ENCODE data around the gene CHAD. TPM values are rescaled to one million over a fixed set of nuclear protein-coding genes. Genes with fewer than 3 reads are reported as not detected.
"Not testable (repeated sequence)": the region's sequence is repeated elsewhere in the genome, so short reads cannot be mapped to it uniquely, and the experiment has no call there.

The CHAD gene
- total RNA-seq, 1 experiment from 2014 or later: not detected

DNA sequence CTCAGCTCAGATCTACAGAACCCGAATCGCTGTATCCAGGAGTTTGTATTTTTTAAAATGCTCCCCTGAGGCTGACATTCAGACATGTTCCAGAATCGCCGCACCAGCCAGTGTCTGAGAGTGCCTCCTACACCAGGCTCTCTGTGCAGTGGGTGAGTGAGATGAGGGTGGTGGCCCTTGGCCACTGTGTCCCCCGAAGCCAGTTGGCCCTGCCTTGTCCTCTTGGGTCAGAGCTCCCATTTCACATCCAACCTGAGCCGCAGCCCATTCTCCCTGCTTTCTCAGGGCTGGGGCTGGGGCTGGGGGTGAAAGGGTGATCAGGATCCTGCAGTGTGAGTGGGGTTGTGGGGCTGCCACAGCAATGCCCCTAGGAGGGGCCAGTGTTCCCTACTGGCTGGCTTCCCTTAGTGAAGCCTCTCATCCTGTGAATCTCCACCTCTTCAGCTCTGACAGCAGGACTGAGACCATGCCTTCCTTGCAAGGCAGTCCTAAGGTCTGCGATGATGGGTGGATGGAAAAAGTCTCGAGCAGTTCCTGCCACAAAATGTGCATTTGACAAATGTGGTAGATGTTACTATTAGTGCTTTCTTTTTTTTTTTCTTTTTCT, 26.6 kb upstream of the CHAD start:
- DNase-seq (ENCODE audit: low spot score): no peak

DNA sequence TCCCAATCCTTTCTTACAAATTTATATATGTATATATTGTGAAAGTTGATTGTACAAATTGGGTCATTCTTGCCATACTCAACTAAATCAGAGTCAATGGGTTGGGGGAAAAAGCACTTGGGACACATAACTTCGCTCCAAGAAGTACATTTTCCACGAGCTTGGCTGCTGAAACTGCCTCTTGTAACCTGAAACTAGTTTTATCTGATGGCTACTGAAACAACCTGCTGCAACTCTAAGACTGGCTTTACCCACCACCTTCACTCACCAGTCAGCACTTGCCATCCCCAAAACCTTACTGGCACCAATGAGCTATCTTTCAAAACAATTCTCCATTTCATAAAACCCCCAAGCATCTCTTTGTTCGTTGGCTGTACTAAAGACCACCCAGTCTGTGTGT, 25.1 kb upstream of the CHAD start:
- DNase-seq (ENCODE audit: low spot score): no peak

DNA sequence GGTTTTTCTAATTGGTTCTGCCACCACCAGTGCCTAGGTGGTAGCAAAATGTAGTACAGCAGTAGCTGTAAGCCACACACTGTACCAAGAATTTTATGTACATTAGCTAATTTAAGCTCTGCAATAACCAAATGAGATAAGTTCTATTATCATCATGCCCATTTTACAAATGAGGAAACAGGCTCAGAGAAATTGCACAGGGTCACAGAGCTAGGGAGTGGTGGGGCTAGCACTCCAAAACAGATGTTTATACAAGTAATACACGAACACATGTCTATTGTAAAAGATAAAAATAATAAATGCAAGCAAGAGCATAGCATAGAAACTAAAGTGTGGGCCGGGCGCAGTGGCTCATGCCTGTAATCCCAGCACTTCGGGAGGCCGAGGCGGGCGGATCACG, 23.5 kb upstream of the CHAD start:
- no peak for DNase-seq (ENCODE audit: low spot score)

DNA sequence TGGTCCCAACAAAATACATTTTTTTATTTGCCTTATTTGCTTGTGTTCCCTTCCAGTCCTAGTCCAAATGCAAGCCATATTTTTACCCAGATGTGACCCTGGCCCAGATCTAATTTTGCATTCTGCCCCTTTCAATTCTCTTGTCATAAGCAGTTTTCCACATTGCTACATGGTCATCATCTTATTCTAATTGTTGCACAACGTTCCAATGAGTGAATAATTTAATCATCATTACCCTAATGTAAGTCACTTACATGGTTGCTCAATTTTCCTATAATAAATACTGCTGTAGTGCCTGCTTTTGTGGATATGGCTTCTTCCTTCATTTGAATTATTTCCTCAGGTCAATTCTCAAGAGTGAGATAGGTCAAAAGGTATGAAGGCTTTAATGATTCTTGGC, 22.8 kb upstream of the CHAD start:
- DNase-seq (ENCODE audit: low spot score): no peak

DNA sequence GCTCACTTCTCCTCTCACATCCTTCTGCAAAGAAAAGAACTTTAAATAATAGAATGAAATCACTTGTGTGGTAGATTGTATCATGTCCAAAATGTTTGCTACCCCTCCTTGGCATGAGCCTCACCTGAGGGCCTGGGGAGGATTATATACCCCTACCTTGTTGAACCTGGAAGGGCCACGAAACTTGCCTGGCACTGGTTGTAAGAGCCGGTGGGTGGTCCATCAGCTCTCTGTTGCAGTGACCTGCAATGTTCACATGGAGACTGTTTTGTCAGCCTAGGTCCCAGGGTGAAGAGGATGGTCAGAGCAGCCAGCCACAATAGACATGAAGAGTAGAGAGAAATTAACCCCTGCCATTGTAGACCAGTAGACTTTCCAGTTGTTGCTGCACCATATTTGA, 20.2 kb upstream of the CHAD start:
- DNase-seq (ENCODE audit: low spot score): no peak

DNA sequence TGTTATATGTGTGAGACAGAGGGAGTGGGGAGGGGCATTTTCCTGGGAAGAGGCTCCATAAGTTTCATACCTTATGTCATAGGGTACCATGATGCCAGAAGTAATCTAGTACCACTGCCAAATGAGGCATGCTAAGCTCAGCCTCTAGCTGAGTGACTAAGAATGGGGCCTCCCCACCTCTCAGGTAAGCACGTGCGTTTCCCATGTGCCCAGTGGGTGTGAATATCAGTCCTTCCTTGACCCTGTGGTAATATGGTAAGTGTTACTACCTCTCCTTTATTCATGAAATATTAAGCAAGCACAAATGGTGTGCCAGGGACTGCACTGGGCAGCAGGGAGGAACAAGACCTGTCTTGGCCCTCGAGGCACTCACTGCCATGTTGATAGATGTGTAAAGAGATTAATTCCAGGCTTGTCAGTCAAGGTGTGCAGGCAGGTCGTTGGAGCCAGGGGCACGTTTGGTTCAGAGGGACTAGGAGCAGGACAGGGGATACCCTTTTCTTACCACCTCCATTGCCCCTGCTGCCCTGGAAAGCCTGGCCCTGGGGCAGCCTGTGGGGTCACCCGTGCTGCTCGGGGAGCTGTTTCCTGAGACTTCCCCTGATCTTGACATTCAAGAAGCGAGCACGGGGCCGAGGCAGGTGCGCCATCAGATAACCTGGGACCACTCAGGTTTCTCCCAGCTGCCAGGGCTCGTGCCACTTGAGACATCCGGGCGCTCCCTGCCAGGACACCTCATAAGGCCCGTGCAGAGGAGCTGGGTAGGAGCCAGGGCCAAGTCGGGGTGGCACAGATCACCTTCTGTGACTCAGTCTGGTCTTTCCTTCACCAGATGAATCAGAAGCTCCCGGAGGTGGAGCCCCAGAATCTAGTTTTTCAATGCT, 18.8 kb upstream of the CHAD start:
- DNase-seq (ENCODE audit: low spot score): peak; percentile 82

DNA sequence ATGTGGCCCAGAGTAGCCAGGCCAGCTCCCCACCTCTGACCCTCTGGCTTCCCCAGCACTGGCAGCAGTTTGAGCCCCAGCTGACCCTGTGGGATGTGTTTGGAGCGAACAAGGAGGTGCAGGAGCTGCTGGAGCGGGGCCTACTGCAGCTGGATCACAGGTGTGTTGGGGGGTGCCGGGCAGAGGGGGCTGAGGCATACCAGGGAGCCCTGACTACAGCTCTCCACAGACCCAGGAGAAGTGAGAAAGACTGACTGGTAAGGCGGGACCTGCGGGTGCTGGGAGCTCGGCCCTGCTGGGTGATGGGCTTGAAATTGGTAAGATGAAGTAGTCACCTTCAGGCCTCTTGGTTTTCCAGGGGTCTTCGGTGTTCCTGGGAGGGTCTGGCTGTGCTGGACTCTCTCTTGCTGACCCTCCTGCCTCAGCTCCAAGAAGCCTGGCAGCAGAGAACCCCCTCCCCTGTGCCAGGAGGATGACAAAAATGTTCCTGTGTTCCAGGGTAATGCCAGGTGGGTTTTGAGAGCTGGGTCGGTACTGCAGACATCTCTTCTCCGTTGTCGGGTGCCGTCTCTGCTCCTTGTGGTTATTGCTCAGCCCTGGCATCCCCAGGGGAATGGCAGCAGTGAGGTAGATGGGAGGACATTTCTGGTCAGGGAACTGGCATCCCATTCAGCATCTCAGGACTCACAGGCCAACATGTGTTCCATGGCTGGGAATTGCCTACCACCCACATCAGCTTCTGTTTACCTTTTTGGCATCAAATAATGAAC, 15.9 kb upstream of the CHAD start:
- no peak for DNase-seq (ENCODE audit: low spot score)

DNA sequence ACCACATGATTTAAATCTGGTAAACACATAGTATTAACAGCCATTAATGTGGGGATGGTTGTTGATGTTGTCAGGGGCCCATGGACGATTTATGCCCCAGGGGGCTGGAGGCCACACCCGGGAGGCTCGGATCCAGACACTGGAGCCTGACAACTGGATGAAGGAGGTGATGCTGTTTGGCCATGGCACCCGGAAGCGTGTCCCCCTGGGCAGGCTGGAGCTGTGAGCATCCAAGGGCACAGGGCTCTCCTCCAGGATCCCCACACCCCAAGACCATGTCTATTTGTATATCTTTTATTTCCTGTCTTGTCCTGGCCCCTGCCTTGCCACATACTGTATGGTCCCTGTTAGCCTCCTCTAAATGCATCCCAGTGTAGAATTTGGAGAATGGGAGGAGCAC, 14.6 kb upstream of the CHAD start:
- DNase-seq (ENCODE audit: low spot score): no peak

DNA sequence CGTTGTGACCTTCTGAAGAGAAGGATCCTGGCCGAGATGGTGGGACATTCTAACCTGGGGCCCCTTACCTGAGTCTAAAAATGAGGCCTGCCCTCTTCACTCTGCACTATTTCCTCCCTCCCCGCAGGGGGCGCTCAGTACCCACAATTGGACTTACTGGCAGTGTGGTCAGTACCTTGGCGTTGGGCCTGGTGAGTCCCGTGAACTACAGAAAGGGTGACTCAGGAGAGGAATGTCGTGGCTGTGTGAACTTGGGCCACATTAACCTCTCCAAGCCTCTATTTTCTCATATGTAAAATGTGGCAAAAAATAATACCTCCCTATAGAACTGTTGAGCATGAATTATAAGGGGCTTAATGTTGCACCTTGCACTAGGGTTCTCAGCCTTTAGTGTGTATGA, 13.8 kb upstream of the CHAD start:
- DNase-seq (ENCODE audit: low spot score): peak; percentile 97

DNA sequence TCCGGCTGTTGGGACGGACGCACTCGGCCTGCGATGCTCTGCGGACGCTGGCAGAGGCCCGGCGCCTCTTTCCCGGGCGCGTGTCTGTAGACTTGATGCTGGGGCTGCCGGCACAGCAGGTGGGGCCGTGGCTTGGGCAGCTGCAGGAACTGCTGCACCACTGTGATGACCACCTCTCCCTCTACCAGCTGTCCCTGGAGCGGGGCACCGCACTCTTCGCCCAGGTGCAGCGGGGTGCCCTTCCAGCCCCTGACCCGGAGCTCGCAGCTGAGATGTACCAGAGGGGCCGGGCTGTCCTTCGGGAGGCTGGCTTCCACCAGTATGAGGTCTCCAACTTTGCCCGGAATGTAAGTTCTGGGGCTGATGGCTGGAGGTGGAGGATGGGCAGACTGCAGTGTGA, 13.4 kb upstream of the CHAD start:
- no peak for DNase-seq (ENCODE audit: low spot score)

DNA sequence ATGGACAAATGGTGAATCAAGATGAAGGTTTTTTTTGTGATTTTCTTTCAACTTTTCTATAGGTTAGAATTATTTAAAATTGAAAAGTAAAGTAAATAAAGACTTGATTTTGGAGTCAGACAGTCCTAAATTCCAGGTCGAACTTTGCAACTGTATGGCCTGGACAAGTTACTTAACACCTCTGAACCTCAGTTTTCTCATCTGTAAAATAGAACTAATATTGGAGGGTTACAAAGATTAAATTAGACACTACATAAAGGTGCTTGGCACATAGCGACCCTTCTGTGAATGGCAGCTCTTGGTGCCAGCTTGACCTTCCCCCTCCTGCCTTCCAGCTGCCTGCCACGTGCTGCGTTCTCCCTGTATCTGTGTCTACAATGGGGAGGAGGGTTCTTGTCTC, 13.0 kb upstream of the CHAD start:
- no peak for DNase-seq (ENCODE audit: low spot score)

DNA sequence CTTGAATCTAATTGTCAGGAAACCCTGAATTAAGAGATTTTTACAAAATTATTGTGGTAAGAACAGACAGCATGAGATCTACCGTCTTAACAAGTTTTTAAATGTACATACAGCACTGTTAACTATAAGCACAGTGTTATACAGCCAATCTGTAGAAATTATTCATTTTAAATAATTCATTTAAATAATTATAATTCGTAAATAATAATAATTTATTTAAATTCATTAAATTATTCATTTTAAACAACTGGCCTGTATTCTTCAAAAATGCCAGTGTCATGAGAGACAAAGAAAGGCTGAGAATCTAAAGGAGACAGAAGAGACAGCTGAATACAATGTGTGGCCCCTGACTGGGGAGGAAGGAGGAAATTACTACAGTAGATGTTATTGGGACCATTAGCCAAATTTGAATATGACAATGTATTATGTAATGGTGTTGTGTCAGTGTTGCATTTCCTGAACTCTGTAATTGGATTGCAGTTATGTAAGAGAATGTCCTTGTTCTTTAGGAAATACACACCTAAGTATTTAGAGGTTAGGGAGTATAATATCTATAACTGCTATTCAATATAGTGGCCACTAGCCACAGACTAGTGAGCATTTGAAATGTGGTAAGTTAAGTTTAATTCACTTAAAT, 12.3 kb upstream of the CHAD start:
- no peak for DNase-seq (ENCODE audit: low spot score)

DNA sequence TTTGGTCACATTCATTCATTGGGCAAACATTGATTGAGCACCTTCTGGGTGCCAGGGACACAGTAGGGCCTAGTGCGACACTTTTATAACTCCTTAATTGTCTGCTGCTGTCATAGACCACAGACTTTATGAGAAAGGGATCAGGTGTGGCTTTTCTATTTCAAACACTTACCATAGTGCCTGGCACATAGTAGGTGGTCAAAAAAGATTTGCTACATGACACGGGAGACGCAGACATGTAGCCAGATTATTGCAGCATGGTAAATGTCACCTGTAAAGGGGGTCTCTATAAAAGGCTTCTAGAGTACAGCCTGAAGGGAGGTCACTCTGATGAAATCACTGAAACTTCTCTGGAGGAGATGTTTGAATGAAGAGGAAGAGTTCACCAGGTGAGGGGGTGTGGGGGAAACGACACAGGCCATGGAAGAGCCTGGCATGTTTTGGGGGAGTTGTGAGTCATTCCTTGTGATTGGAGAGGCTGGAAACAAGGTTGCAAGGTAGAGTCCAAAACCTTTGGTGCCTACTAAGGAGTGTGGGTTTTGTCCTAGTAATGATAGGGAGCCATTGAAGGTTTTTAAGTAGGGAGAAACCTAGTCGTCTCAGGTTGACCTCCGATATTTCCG, 11.6 kb upstream of the CHAD start:
- no peak for DNase-seq (ENCODE audit: low spot score)

DNA sequence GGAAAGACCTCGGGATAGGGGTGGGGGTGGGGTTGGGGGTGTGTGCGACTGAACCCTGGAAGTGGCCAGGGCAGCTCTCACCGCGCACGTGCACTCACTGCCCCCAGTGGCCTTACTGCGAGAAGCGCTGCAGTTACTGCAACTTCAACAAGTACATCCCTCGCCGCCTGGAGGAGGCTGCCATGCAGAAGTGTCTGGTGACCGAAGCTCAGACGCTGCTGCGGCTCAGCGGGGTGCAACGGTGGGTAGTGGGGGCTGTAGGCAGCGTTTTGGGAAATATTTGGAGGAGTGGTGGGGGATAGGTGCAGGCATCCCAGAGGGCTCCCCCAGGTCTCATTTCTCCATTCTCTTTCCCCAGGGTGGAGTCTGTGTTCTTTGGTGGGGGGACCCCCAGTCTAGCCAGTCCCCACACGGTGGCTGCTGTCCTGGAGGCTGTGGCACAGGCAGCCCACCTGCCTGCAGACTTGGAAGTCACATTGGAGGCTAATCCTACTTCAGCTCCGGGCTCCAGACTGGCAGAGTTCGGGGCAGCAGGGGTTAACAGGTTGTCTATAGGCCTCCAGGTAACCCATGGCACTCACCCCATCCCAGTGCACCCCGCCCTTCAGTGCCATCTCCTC, 11.0 kb upstream of the CHAD start:
- peak; percentile 75 for DNase-seq (ENCODE audit: low spot score)

DNA sequence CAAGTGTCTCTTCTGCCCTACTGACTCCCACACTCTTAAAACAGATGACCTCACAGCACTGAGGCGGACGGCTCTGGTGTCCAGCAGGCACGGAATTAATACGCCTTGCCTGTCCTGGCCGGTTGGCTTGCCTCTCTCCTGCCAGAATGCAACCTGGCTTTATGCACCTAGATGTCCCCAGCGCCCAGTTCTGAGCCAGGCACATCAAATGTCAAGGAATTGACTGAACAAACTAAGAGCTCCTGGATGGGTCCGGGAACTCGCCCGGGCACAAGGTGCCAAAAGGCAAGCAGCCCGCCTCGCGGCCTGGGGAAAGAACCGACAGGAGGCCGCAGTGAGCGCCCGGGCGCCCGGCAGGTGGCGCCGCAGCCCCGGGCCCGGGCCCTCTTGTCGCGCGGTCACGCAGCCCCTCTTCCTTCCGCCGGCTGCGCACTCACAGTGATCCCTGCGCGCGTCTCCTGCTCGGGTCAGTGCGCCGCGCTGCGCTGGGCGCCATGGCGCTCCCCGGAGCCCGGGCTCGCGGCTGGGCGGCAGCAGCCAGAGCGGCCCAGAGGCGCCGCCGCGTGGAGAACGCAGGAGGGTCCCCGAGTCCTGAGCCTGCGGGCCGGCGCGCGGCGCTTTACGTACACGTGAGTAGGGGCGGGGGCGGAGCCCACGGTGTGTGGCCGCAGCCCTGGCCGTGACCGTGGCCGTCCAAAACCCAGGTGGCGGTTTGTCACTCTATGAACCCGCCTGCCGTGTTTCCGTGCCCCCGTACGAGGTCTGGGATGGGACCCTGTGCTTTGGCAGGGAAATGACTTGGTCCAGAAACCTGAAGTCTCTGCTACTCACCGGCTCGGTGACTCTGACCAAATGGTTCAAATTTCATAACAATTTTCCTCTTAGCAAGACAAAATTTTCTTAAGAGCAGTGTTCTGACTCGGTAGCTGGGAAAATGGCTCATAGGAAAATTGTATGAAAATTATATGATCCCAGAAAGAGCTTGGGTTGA, 10.0 kb upstream of the CHAD start, which contains the start of gene RSAD1:
RSAD1 (plus strand) TSS at position 470 of the 991 bp plus-strand sequence; CDS start at position 495, 25 bp downstream.
- peak; percentile 79 for DNase-seq (ENCODE audit: low spot score)

DNA sequence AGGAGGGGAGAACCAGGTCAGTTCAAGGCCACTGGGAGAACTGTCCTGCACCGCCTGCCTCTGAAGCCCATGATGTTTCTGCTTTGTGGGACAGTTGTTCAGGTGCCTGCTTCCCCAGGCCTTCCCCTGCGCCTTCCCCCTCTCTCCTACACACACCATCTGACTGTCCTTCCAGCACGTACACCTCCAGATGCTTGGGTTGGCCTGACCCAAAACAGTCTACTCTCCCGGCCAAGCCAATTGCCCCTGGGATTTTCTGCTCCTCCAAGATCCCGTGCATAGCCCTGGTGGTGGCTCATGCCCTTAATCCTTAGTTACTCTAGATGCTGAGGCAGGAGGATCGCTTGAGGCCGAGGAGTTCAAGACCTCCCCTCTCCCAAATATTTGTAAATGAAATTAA, 9.3 kb upstream of the CHAD start:
- DNase-seq (ENCODE audit: low spot score): no peak

DNA sequence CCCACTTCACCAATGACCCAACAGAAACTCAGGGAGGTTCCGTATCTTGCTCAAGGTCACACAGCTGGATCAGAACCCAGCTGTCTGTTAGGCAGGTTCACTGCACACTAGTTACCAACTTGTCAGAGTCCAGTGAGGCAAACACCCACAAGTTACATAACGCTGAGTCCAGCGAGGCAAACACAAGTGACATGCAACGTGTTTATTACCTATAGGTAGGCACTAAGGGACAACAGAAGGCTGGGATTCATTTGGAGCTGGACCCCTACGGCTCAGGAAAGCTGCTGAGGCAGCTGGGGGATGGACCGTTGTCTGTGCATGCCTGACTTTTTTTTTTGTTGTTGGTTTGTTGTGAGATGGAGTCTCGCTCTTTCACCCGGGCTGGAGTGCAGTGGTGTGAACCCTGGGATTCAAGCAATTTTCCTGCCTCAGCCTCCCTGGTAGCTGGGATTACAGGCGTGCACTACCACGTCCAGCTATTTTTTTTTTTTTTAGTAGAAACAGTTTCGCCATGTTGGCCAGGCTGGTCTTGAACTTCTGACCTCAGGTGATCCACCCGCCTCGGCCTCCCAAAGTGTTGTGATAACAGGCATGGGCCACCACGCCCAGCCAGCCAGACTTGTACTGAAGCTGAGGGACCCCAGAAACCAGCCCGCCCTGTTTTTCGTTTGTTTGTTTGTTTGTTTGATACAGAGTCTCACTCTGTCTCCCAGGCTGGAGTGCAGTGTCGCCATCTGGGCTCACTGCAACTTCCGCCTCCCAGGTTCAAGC, 8.1 kb upstream of the CHAD start:
- DNase-seq (ENCODE audit: low spot score): no peak

DNA sequence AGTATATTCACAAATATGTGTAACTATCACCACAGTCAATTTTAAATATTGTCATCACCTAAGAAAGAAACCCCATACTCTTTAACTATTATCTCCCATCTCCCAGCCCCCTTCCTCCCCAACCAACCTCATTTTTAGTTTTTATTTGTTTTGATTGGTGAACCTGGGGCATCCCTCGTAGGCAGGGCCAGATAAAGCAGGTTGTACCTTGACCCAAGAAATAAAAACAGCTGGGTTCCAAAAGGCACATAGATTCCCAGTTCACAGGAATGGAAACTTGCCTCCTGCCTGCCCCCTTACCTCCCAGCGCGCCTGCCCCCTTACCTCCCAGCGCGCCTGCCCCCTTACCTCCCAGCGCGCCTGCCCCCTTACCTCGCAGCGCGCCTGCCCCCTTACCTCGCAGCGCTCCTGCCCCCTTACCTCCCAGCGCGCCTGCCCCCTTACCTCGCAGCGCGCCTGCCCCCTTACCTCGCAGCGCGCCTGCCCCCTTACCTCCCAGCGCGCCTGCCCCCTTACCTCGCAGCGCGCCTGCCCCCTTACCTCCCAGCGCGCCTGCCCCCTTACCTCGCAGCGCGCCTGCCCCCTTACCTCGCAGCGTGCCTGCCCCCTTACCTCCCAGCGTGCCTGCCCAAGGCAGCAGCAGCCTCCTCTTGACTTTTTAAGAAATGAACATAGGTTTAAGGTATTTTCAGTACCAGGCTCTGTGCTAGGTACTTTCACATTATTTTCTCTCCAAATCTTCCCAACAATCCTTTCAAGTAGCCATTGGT, 7.3 kb upstream of the CHAD start:
- DNase-seq (ENCODE audit: low spot score): not testable (repeated sequence)

Measured in A172 (cell line).